HCT116 (cell line): ENCODE results near the gene H2AZ1. TPM values are rescaled to one million over a fixed set of nuclear protein-coding genes. Genes with fewer than 3 reads are reported as not detected.

Source experiments
- ATAC-seq: fragments of 200-7000 bp; cut with Tn5 transposase; 2 replicates; pipeline ENCODE4 v1.9.1; 2020; ENCODE audit warnings: mild to moderate bottlenecking, moderate library complexity
- BruUV-seq: library from RNA; stranded (reverse); fragments of 400-500 nt; replicated peaks from 2 replicates; lab custom pipeline; 2021; lab: Mats Ljungman, UMichigan
- CTCF ChIA-PET: fragments of 300-600 bp; sonication (Branson Sonifier 250); formaldehyde crosslinking; loops from one replicate; lab custom pipeline; 2021; ENCODE audit warnings: antibody characterized with exemption; lab: Charles Lee
- POLR2A ChIA-PET: fragments of 300-600, 350-600 bp; sonication (Branson Sonifier 250); formaldehyde crosslinking; loops from one replicate; lab custom pipeline; 2021; ENCODE audit warnings: antibody characterized with exemption; lab: Charles Lee
- RAD21 ChIA-PET, 2 experiments: fragments of 300-600 bp; sonication (Branson Sonifier 250); formaldehyde crosslinking; loops; one replicate each; lab custom pipeline; 2023; ENCODE audit warnings: low total read pairs in 2 of 2; ENCODE audit not compliant: uncharacterized antibody in 2 of 2, unreplicated experiment in 2 of 2, low non-redundant PET in 1 of 2; lab: Charles Lee
- DNase-seq: peaks from one replicate; pipeline ENCODE4 v3.0.0-alpha.2; 2010; ENCODE audit warnings: low read depth, low spot score
- H2AFZ ChIP-seq: fragments of 200-600 bp; shearing (Covaris generic), sonication (generic); 2 replicates; pipeline ENCODE4 v1.6.1; 2017; ENCODE audit warnings: low read depth, mixed run types, mixed read lengths, antibody characterized with exemption, low read length; ENCODE audit not compliant: poor library complexity, severe bottlenecking
- H3K27ac ChIP-seq: 2 replicates; pipeline ENCODE4 v1.5.1; 2012; ENCODE audit warnings: low read depth, low read length
- H3K27me3 ChIP-seq: fragments of 200-600 bp; sonication (generic); 2 replicates; pipeline ENCODE4 v1.6.1; 2016; ENCODE audit warnings: mixed run types, low read length, mixed read lengths; ENCODE audit not compliant: insufficient read depth
- H3K36me3 ChIP-seq, 2 experiments: fragments of 200-500 bp in 1 of 2; fragments of 200-600 bp in 1 of 2; sonication (Bioruptor generic) in 1 of 2; sonication (generic) in 1 of 2; 2 replicates each; pipeline versions ENCODE4 v1.5.1 to v1.6.1; 2014 to 2016; ENCODE audit warnings: low read length in 2 of 2, inconsistent platforms in 1 of 2, mixed read lengths in 1 of 2, mixed run types in 1 of 2; ENCODE audit not compliant: insufficient read depth in 2 of 2, control insufficient read depth in 1 of 2
- H3K4me1 ChIP-seq, 2 experiments: fragments of 200-600 bp in 1 of 2; sonication (generic) in 1 of 2; 2 replicates each; pipeline versions ENCODE4 v1.5.1 to v1.6.1; 2012 to 2017; ENCODE audit warnings: low read length in 2 of 2, inconsistent platforms in 1 of 2, mild to moderate bottlenecking in 1 of 2, mixed read lengths in 1 of 2, mixed run types in 1 of 2, moderate library complexity in 1 of 2; ENCODE audit not compliant: insufficient read depth in 2 of 2, control insufficient read depth in 1 of 2
- H3K4me2 ChIP-seq: fragments of 200-600 bp; sonication (generic); 2 replicates; pipeline ENCODE4 v1.6.1; 2017; ENCODE audit warnings: mixed run types, low read length, mixed read lengths
- H3K4me3 ChIP-seq, 2 experiments: fragments of 200-600 bp in 1 of 2; sonication (generic) in 1 of 2; replicated peaks in 1 of 2; 2 replicates each; pipeline ENCODE4 v1.5.1; 2011 to 2016; ENCODE audit warnings: low read length in 2 of 2, control low read depth in 1 of 2, low read depth in 1 of 2, mild to moderate bottlenecking in 1 of 2, mixed read lengths in 1 of 2, mixed run types in 1 of 2
- H3K79me2 ChIP-seq: fragments of 200-600 bp; sonication (generic); 2 replicates; pipeline ENCODE4 v1.6.1; 2017; ENCODE audit warnings: mild to moderate bottlenecking, mixed run types, low read length, moderate library complexity, mixed read lengths; ENCODE audit not compliant: insufficient read depth
- H3K9ac ChIP-seq: fragments of 200-600 bp; sonication (generic); 2 replicates; pipeline ENCODE4 v1.6.1; 2016; ENCODE audit warnings: low read length, mixed read lengths
- H3K9me2 ChIP-seq: fragments of 200-600 bp; sonication (generic), shearing (Covaris generic); 2 replicates; pipeline ENCODE4 v1.6.1; 2017; ENCODE audit warnings: mixed run types, mild to moderate bottlenecking, moderate library complexity; ENCODE audit not compliant: insufficient read depth
- H3K9me3 ChIP-seq, 2 experiments: fragments of 200-500 bp in 1 of 2; fragments of 200-600 bp in 1 of 2; sonication (Bioruptor generic) in 1 of 2; sonication (generic) in 1 of 2; 2 replicates each; pipeline ENCODE4 v1.6.1; 2014 to 2017; ENCODE audit warnings: low read length in 2 of 2, mixed read lengths in 2 of 2, inconsistent platforms in 1 of 2, low read depth in 1 of 2, mild to moderate bottlenecking in 1 of 2, mixed run types in 1 of 2, moderate library complexity in 1 of 2; ENCODE audit not compliant: control insufficient read depth in 1 of 2, insufficient read depth in 1 of 2
- H4K20me1 ChIP-seq: fragments of 200-600 bp; sonication (generic), shearing (Covaris generic); 2 replicates; pipeline ENCODE4 v1.6.1; 2017; ENCODE audit warnings: mixed run types, mild to moderate bottlenecking, moderate library complexity; ENCODE audit not compliant: insufficient read depth
- CBX3 ChIP-seq: IDR thresholded peaks from 2 replicates; pipeline ENCODE4 v1.6.1; 2012; ENCODE audit warnings: low read depth
- FOSL1 ChIP-seq: IDR thresholded peaks from 2 replicates; pipeline ENCODE4 v1.6.1; 2012; ENCODE audit warnings: low read depth
- JUND ChIP-seq: IDR thresholded peaks from 2 replicates; pipeline ENCODE4 v1.6.1; 2012
- POLR2AphosphoS5 ChIP-seq: IDR thresholded peaks from 2 replicates; pipeline ENCODE4 v1.6.1; 2011; ENCODE audit warnings: mild to moderate bottlenecking, low read depth, low read length, moderate library complexity
- SIN3A ChIP-seq: IDR thresholded peaks from 2 replicates; pipeline ENCODE4 v1.6.1; 2012; ENCODE audit warnings: low read depth
- YY1 ChIP-seq: IDR thresholded peaks from 2 replicates; pipeline ENCODE4 v1.6.1; 2011; ENCODE audit warnings: low read length, low read depth, moderate library complexity, mild to moderate bottlenecking; ENCODE audit not compliant: insufficient replicate concordance; ENCODE audit errors: extremely low read depth
- intact Hi-C: fragments of 100-400 bp; cut with micrococcal nuclease; formaldehyde crosslinking; loops from 2 replicates; pipeline ENCODE4 v1.10.0; 2022
- total RNA-seq: library from RNA; stranded (reverse); gene quantifications from one replicate; pipeline ENCODE4 v1.2.1, GENCODE V29; 2021; ENCODE audit not compliant: unreplicated experiment
- TF ChIP-seq, protein P1 (sequence below): IDR thresholded peaks from 2 replicates; pipeline ENCODE4 v1.6.1; 2012
- TF ChIP-seq, protein P2 (sequence below): IDR thresholded peaks from 2 replicates; pipeline ENCODE4 v1.6.1; 2011; ENCODE audit warnings: mild to moderate bottlenecking, low read length, moderate library complexity; ENCODE audit not compliant: insufficient replicate concordance; ENCODE audit errors: extremely low read depth

H2AZ1 gene
- total RNA-seq, 1 experiment from 2014 or later: 839 TPM

- ATAC-seq: no peak
- no peak overlapping the region for H3K4me3 ChIP-seq
- no peaks in the 10 kb centered on the region for H3K79me2 ChIP-seq
- no peak for DNase-seq
- RAD21 ChIA-PET: no interaction called here
- H4K20me1 ChIP-seq: no peaks in the 10 kb centered on the region
- TF ChIP-seq CBX3 (no peak), POLR2AphosphoS5 (no peak), FOSL1 (no peak), JUND (no peak), YY1 (no peak)
- TF ChIP-seq, protein P1, sequence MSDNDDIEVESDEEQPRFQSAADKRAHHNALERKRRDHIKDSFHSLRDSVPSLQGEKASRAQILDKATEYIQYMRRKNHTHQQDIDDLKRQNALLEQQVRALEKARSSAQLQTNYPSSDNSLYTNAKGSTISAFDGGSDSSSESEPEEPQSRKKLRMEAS: no peak
- TF ChIP-seq, protein P2, sequence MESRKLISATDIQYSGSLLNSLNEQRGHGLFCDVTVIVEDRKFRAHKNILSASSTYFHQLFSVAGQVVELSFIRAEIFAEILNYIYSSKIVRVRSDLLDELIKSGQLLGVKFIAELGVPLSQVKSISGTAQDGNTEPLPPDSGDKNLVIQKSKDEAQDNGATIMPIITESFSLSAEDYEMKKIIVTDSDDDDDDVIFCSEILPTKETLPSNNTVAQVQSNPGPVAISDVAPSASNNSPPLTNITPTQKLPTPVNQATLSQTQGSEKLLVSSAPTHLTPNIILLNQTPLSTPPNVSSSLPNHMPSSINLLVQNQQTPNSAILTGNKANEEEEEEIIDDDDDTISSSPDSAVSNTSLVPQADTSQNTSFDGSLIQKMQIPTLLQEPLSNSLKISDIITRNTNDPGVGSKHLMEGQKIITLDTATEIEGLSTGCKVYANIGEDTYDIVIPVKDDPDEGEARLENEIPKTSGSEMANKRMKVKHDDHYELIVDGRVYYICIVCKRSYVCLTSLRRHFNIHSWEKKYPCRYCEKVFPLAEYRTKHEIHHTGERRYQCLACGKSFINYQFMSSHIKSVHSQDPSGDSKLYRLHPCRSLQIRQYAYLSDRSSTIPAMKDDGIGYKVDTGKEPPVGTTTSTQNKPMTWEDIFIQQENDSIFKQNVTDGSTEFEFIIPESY: no peak
- CTCF ChIA-PET: no interaction called here
- no peaks in the 10 kb centered on the region for H3K36me3 ChIP-seq
- H2AFZ ChIP-seq: no peak overlapping the region
- no peaks in the 10 kb centered on the region for H3K9me2 ChIP-seq
- no peak overlapping the region for H3K27ac ChIP-seq
- no peaks in the 10 kb centered on the region for H3K4me1 ChIP-seq
- intact Hi-C loops: no loop called here
- H3K4me2 ChIP-seq: no peak overlapping the region
- POLR2A ChIA-PET: no interaction called here
- no peaks in the 10 kb centered on the region for H3K27me3 ChIP-seq
- no TSS peak for BruUV-seq
- H3K9ac ChIP-seq: no peak overlapping the region
- H3K9me3 ChIP-seq: no peaks in the 10 kb centered on the region
Measured at GRCh38 chr4:99979872-99980271, 29.8 kb upstream of the H2AZ1 start.

DNA sequence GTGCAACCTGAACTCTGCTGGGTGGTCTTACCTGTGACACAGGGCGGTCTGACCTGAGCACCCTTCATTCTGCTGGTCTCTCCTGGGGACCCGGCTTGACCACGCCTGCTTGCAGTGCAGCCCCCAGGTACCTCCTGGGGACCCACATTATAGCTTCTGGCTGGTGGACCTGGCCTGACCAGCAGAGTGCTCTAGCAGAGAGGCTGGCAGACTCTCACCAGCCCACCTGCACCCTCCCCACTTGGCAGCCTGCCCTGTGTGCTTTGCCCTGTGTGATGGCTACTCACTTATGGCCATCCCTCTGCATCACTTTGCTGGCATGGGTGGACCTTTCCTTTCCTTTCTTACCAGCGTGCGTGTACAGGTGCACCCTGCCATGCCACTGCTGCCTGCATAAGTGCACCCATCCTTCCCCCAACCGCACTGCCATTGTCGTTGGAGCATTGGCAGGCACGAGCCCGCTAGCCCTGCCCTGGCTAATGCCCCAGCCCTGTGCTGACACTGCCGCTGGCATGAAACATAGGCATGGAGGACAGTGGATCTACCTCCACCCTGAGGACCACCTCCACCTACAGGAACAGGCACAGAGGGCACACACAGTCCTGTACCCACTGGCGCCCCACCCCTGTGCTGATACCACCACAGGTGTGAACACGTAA is 21.5 kb upstream of the H2AZ1 start:
- Histone ChIP-seq H3K4me3 (no peak overlapping the region), H2AFZ (no peak overlapping the region), H3K79me2 (no peaks in the 10 kb centered on the region), H3K4me2 (no peak overlapping the region), H3K27me3 (no peaks in the 10 kb centered on the region), H3K9me2 (no peaks in the 10 kb centered on the region), H3K9me3 (no peaks in the 10 kb centered on the region), H3K9ac (no peak overlapping the region), H4K20me1 (no peaks in the 10 kb centered on the region), H3K4me1 (peaks cover 0 to 4% of the 10 kb centered on the region in 2 experiments; a peak in 1 of 4 replicates), H3K36me3 (no peaks in the 10 kb centered on the region), H3K27ac (no peak overlapping the region)
- RAD21 ChIA-PET: no interaction called here
- POLR2A ChIA-PET: no interaction called here
- CTCF ChIA-PET: no interaction called here
- intact Hi-C loops: no loop called here
- DNase-seq (no peak), ATAC-seq (no peak)
- no TSS peak for BruUV-seq
- no peak for TF ChIP-seq SIN3A
